Esophagus (tissue), 2 donors: Measurements from ENCODE around the gene PPP2R3C. TPM values are rescaled to one million over a fixed set of nuclear protein-coding genes. Genes with fewer than 3 reads are reported as not detected.
"Not testable (repeated sequence)": the region's sequence is repeated elsewhere in the genome, so short reads cannot be mapped to it uniquely, and the experiment has no call there.

Experiments used
- H3K27ac ChIP-seq, 2 donors: one replicate each; pipeline ENCODE4 v1.5.1; 2013; ENCODE audit warnings: low read depth in 2 of 2, mild to moderate bottlenecking in 2 of 2, inconsistent platforms in 1 of 2, low read length in 1 of 2, moderate library complexity in 1 of 2
- H3K27me3 ChIP-seq, 2 donors: one replicate each; pipeline ENCODE4 v1.6.1; 2013; ENCODE audit warnings: low read length in 2 of 2, control low read depth in 1 of 2, mild to moderate bottlenecking in 1 of 2; ENCODE audit not compliant: insufficient read depth in 2 of 2, control insufficient read depth in 1 of 2
- H3K36me3 ChIP-seq, 2 donors: one replicate each; pipeline ENCODE4 v1.6.1; 2013; ENCODE audit warnings: low read length in 1 of 2; ENCODE audit not compliant: control insufficient read depth in 2 of 2, insufficient read depth in 2 of 2
- H3K4me1 ChIP-seq, 2 donors: one replicate each; pipeline ENCODE4 v1.6.1; 2013; ENCODE audit warnings: low read length in 1 of 2; ENCODE audit not compliant: control insufficient read depth in 2 of 2, insufficient read depth in 2 of 2
- H3K4me3 ChIP-seq, 2 donors: one replicate each; pipeline ENCODE4 v1.5.1; 2013; ENCODE audit warnings: low read length in 2 of 2, mild to moderate bottlenecking in 2 of 2, low read depth in 1 of 2, moderate library complexity in 1 of 2
- H3K9me3 ChIP-seq, 2 donors: one replicate each; pipeline ENCODE4 v1.6.1; 2013; ENCODE audit warnings: mild to moderate bottlenecking in 2 of 2, low read depth in 1 of 2, low read length in 1 of 2, moderate library complexity in 1 of 2; ENCODE audit not compliant: control insufficient read depth in 2 of 2, insufficient read depth in 1 of 2
- WGBS, 2 donors: extraction: QIAGEN DNeasy Blood & Tissue Kit; methylation state at CpG; one replicate each; pipeline ENCODE4 v1.1.7; 2013; 5-methylcytosine and 5-hydroxymethylcytosine counted together
- polyA plus RNA-seq, 2 donors: library from polyadenylated mRNA; stranded (reverse); fragments of 200-250 nt; gene quantifications; one replicate each; pipeline ENCODE4 v1.2.3, GENCODE V29; 2013
- donor health status: healthy with polysubstance abuse.
- donor health status: Bipolar disorder and iron deficiency.

The PPP2R3C gene
- polyA plus RNA-seq, 2 donors: 10.3 to 13.1 TPM

DNA sequence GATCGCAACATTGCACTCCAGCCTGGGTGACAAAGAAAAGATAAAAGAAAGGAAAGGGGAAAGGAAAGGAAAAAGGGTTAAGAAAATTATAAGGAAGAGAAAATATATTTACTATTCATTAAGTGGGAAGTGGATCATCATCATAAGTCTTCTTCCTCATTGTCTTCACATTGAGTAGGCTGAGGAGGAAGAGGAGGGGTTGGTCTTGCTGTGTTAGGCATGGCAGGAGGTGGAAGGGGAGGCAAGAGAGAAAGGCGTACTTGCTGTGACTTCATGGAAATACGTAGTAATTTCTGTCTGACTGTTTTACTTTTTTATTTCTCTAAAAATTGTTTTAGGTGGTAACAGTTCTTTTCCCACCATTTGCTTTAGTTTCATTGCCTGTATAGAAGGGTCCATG, 49.6 kb downstream of the PPP2R3C start:
- Histone ChIP-seq H3K4me1 (no peaks in the 10 kb centered on the region), H3K4me3 (no peak overlapping the region), H3K9me3 (no peaks in the 10 kb centered on the region), H3K27ac (no peak overlapping the region), H3K36me3 (no peaks in the 10 kb centered on the region), H3K27me3 (no peaks in the 10 kb centered on the region)
- WGBS, 2 donors: 93 to 97% methylated on average over 3 of the region's 3 CpGs

- H3K4me3 ChIP-seq: no peak overlapping the region
- H3K9me3 ChIP-seq: no peaks in the 10 kb centered on the region
- H3K27me3 ChIP-seq: no peaks in the 10 kb centered on the region
- no peak overlapping the region for H3K27ac ChIP-seq
- no peaks in the 10 kb centered on the region for H3K4me1 ChIP-seq
- H3K36me3 ChIP-seq: no peaks in the 10 kb centered on the region
- WGBS, 2 donors: 82 to 93% methylated on average over 4 of the region's 4 CpGs
These were observed 53.4 kb downstream of the PPP2R3C start for GRCh38 chr14:35068238-35069012.

DNA sequence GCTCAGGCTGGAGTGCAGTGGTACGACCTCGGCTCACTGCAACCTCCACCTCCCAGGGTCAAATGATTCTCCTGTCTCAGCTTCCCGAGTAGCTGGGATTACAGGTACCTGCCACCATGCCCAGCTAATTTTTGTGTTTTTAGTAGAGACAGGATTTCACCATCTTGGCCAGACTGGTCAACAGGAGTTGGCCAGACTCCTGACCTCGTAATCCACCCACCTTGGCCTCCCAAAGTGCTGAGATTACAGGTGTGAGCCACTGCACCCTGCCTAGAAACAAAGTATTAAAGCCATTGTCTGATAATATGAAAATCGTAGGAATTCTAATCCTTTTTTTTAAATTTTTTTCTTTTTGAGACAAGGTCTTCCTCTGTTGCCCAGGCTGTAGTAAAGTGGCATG, 56.1 kb downstream of the PPP2R3C start:
- H3K4me1 ChIP-seq, H3K9me3 ChIP-seq, H3K27ac ChIP-seq, H3K27me3 ChIP-seq, H3K4me3 ChIP-seq, H3K36me3 ChIP-seq: not testable (repeated sequence)
- WGBS, 2 donors: 92 to 96% methylated on average over 5 of the region's 5 CpGs

DNA sequence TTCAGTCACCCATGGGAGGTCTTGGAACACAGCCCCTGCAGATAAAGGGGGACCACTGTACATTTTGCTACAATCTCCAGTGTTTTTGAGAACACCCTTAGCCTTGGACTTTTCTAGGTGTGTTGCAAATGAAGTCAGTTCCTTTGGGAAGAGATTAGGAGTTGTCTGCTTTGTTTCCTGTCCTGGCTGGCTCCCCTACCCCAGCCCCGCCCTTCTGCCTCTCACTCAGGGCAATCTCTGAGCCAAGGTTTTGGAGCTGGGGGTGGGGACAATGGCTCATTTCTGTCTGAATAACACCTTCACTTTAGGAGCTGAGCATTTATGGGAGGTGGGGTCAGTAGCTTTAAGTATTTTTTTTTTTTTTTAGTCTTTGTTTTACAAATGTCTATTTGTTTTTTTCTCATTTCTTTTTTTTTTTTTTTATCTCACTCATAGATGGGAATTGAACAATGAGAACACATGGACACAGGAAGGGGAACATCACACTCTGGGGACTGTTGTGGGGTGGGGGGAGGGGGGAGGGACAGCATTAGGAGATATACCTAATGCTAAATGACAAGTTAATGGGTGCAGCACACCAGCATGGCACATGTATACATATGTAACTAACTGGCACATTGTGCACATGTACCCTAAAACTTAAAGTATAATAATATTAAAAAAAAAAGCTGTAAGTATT, 60.5 kb downstream of the PPP2R3C start:
- not testable (repeated sequence) for H3K4me1 ChIP-seq, H3K4me3 ChIP-seq, H3K27ac ChIP-seq, H3K9me3 ChIP-seq, H3K27me3 ChIP-seq, H3K36me3 ChIP-seq
- 62 to 74% methylated on average over 1 of the region's 1 CpG for WGBS, 2 donors

- H3K4me3 ChIP-seq: no peak overlapping the region
- no peaks in the 10 kb centered on the region for H3K9me3 ChIP-seq
- no peaks in the 10 kb centered on the region for H3K27me3 ChIP-seq
- no peaks in the 10 kb centered on the region for H3K4me1 ChIP-seq
- H3K27ac ChIP-seq: no peak overlapping the region
- 74 to 92% methylated on average over 2 of the region's 2 CpGs for WGBS, 2 donors
- H3K36me3 ChIP-seq: peaks cover 0 to 6% of the 10 kb centered on the region in 2 donors
These were observed 69.2 kb downstream of the PPP2R3C start for GRCh38 chr14:35052637-35053036.

GRCh38 chr14:35051796-35052195, 70.0 kb downstream of the PPP2R3C start:
- Histone ChIP-seq H3K9me3 (no peaks in the 10 kb centered on the region), H3K4me1 (no peaks in the 10 kb centered on the region), H3K36me3 (peaks cover 0 to 6% of the 10 kb centered on the region in 2 donors), H3K4me3 (no peak overlapping the region), H3K27me3 (no peaks in the 10 kb centered on the region), H3K27ac (no peak overlapping the region)
- 72 to 85% methylated on average over 1 of the region's 1 CpG for WGBS, 2 donors

GRCh38 chr14:35050652-35051051, 71.1 kb downstream of the PPP2R3C start:
- H3K4me1 ChIP-seq: no peaks in the 10 kb centered on the region
- H3K27me3 ChIP-seq: no peaks in the 10 kb centered on the region
- 0 to 2% methylated on average over 1 of the region's 1 CpG for WGBS, 2 donors
- H3K9me3 ChIP-seq: no peaks in the 10 kb centered on the region
- peaks cover 0 to 6% of the 10 kb centered on the region in 2 donors for H3K36me3 ChIP-seq
- H3K4me3 ChIP-seq: no peak overlapping the region
- H3K27ac ChIP-seq: no peak overlapping the region

- Histone ChIP-seq H3K4me3 (no peak overlapping the region), H3K27me3 (no peaks in the 10 kb centered on the region), H3K36me3 (peaks cover 0 to 3% of the 10 kb centered on the region in 2 donors), H3K9me3 (no peaks in the 10 kb centered on the region), H3K27ac (no peak overlapping the region), H3K4me1 (no peaks in the 10 kb centered on the region)
- WGBS, 2 donors: 64 to 77% methylated on average over 4 of the region's 4 CpGs
These were observed 73.7 kb downstream of the PPP2R3C start for GRCh38 chr14:35047976-35048513.

DNA sequence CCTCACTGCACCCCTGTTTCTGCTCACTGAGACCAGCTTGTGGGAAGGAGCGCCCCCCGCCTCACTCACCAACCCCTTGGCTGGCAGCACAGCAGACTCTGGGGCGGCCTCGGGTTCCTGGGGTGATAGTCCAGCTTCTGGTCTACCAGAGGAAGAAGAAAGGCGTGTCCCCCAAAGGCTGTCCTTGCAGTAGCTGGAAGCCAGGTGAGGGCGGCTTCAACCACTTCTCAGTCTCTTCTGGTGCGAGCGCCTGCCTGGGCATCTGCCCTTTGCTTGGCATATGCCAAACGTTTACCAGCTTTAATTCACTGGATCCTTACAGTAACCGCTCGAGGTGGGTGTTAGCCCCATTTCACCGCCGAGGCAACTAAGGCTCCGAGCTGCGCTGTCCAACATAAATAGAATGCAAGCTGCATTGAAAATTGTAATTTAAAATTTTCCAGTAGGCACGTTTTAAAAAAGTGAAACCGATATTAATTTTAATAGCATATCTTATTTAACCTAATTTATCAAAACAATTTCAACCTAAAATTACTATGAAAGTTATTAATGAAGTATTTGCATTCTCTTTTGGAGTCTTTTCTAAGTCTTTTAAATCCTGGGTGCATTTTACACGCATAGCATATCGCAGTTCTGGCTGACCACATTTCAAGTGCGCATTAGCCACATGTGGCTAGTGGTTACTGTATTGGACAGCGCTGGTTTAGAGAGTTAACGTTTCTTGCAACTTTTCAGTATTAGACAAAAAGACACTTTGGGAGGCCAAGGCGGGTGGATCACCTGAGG, 74.8 kb downstream of the PPP2R3C start:
- Histone ChIP-seq H3K27ac (peak overlapping the region; percentile 98 to 100), H3K4me1 (no peaks in the 10 kb centered on the region), H3K27me3 (no peaks in the 10 kb centered on the region), H3K9me3 (no peaks in the 10 kb centered on the region), H3K4me3 (peak overlapping the region; percentile 75 to 86), H3K36me3 (peaks cover 0 to 3% of the 10 kb centered on the region in 2 donors)
- 20 to 22% methylated on average over 23 of the region's 23 CpGs for WGBS, 2 donors
